Osteoblast (primary cell): Measurements from ENCODE around the gene RALY. TPM values are rescaled to one million over a fixed set of nuclear protein-coding genes. Genes with fewer than 3 reads are reported as not detected.

Experiments used
- DNase-seq: peaks from one replicate; pipeline ENCODE4 v3.0.0; 2011; ENCODE audit warnings: low spot score, mixed read lengths; ENCODE audit not compliant: insufficient read length; ENCODE audit errors: missing footprints
- H2AFZ ChIP-seq: 2 replicates; pipeline ENCODE4 v1.6.0; 2011; ENCODE audit warnings: mild to moderate bottlenecking, low read length
- H3K27ac ChIP-seq: 2 replicates; pipeline ENCODE4 v1.5.1; 2011; ENCODE audit warnings: mild to moderate bottlenecking, low read depth, low read length, moderate library complexity
- H3K27me3 ChIP-seq: 2 replicates; pipeline ENCODE4 v1.6.0; 2012; ENCODE audit warnings: mild to moderate bottlenecking, control low read depth, inconsistent platforms, low read length, moderate library complexity; ENCODE audit not compliant: insufficient read depth
- H3K36me3 ChIP-seq: 2 replicates; pipeline ENCODE4 v1.5.1; 2011; ENCODE audit warnings: mild to moderate bottlenecking, low read length, control low read depth, moderate library complexity; ENCODE audit not compliant: insufficient read depth
- H3K4me1 ChIP-seq: 2 replicates; pipeline ENCODE4 v1.5.1; 2011; ENCODE audit warnings: mild to moderate bottlenecking, low read length, control low read depth, moderate library complexity; ENCODE audit not compliant: insufficient read depth
- H3K4me2 ChIP-seq: 2 replicates; pipeline ENCODE4 v1.6.0; 2011; ENCODE audit warnings: mild to moderate bottlenecking, low read length; ENCODE audit not compliant: insufficient read depth
- H3K4me3 ChIP-seq: fragments of 200-600 bp; sonication (generic); 3 replicates; pipeline ENCODE4 v1.5.1; 2012; ENCODE audit warnings: mild to moderate bottlenecking, low read length, inconsistent platforms; ENCODE audit not compliant: insufficient read depth
- H3K79me2 ChIP-seq: 2 replicates; pipeline ENCODE4 v1.6.0; 2012; ENCODE audit warnings: mild to moderate bottlenecking, low read length, control low read depth, inconsistent platforms; ENCODE audit not compliant: insufficient read depth
- H3K9me3 ChIP-seq: 2 replicates; pipeline ENCODE4 v1.5.1; 2011; ENCODE audit warnings: low read depth, low read length, control low read depth
- H4K20me1 ChIP-seq: 2 replicates; pipeline ENCODE4 v1.6.0; 2012; ENCODE audit warnings: mild to moderate bottlenecking, low read length, control low read depth; ENCODE audit not compliant: insufficient read depth
- CTCF ChIP-seq: IDR thresholded peaks from 2 replicates; pipeline ENCODE4 v1.5.1; 2011; ENCODE audit warnings: mild to moderate bottlenecking, low read depth, low read length, moderate library complexity; ENCODE audit errors: extremely low read depth
- total RNA-seq: library from RNA; depleted of rRNA; stranded (reverse); fragments of >200 nt; gene quantifications from 2 replicates; pipeline ENCODE4 v1.2.3, GENCODE V29; 2012

The RALY gene
- total RNA-seq, 1 donor = 77.1 TPM

- Histone ChIP-seq H3K36me3 (no peaks in the 10 kb centered on the region), H4K20me1 (peaks cover 82% of the 10 kb centered on the region), H3K9me3 (no peaks in the 10 kb centered on the region), H3K27me3 (no peaks in the 10 kb centered on the region), H3K4me1 (peaks cover 5% of the 10 kb centered on the region), H2AFZ (no peak overlapping the region), H3K79me2 (peaks cover 88% of the 10 kb centered on the region), H3K4me3 (no peak overlapping the region), H3K4me2 (no peak overlapping the region), H3K27ac (no peak overlapping the region)
- no peak for TF ChIP-seq CTCF
- DNase-seq = no peak
These were observed 54.2 kb downstream of the RALY start for GRCh38 chr20:34047917-34048316.

- Histone ChIP-seq H2AFZ (no peak overlapping the region), H3K4me3 (no peak overlapping the region), H3K27me3 (no peaks in the 10 kb centered on the region), H3K4me1 (peaks cover 5% of the 10 kb centered on the region), H3K36me3 (no peaks in the 10 kb centered on the region), H3K4me2 (no peak overlapping the region), H3K79me2 (peaks cover 86% of the 10 kb centered on the region), H3K9me3 (no peaks in the 10 kb centered on the region), H4K20me1 (peaks cover 82% of the 10 kb centered on the region), H3K27ac (no peak overlapping the region)
- no peak for TF ChIP-seq CTCF
- no peak for DNase-seq
These were observed 55.7 kb downstream of the RALY start for GRCh38 chr20:34049389-34049788.

DNA sequence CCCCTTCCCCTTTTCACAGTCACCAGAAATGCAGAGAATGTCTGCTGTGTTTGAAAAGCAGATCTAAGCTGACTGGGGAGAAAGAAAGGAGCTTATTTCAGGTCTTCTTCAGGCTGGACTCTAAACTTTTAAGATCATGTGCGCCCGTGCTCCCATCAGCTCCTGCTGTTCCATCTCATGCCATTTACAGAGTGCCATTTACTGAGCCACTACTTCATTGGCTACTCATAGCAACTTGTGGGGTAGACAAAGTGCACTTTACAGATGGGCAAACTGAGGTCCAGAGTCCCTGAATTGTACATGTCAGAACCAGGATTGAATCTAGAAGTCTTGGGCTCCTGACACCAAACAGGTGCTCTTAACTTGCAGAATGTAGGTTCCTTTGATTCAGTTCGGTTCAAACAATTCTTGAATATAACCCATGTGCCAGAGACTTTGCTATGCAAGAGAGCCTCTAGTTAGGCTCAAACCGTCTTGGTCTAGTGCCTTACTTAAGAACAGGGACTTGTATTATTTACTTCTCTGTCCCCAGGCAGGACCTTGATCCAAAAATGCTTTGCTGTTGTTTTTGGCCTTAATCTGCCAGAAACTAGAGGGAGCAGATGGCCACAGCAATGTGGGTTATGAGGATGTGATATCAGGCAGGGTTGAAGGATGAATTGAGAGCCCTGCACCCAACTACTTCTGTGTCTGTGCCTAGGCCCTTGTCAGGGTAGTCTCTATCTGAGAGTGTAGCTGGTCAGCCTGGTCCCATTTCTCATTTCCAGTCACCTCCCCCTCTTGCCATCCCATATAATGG lies 56.4 kb downstream of the RALY start:
- H3K36me3 ChIP-seq = no peaks in the 10 kb centered on the region
- DNase-seq = no peak
- no peak for TF ChIP-seq CTCF
- no peak overlapping the region for H3K27ac ChIP-seq
- H3K79me2 ChIP-seq = peaks cover 89% of the 10 kb centered on the region
- peaks cover 5% of the 10 kb centered on the region for H3K4me1 ChIP-seq
- no peaks in the 10 kb centered on the region for H3K9me3 ChIP-seq
- H3K4me2 ChIP-seq = no peak overlapping the region
- H4K20me1 ChIP-seq = peaks cover 83% of the 10 kb centered on the region
- no peak overlapping the region for H2AFZ ChIP-seq
- H3K27me3 ChIP-seq = no peaks in the 10 kb centered on the region
- no peak overlapping the region for H3K4me3 ChIP-seq

- Histone ChIP-seq H3K27ac (no peak overlapping the region), H3K4me3 (no peak overlapping the region), H3K79me2 (peaks cover 84% of the 10 kb centered on the region), H2AFZ (no peak overlapping the region), H3K36me3 (no peaks in the 10 kb centered on the region), H3K9me3 (no peaks in the 10 kb centered on the region), H4K20me1 (peaks cover 82% of the 10 kb centered on the region), H3K27me3 (no peaks in the 10 kb centered on the region), H3K4me2 (no peak overlapping the region), H3K4me1 (peaks cover 5% of the 10 kb centered on the region)
- TF ChIP-seq CTCF = no peak
- DNase-seq = no peak
These were observed 58.7 kb downstream of the RALY start for GRCh38 chr20:34052414-34052813.
